MV-4-11 (cell line): ENCODE data around the gene PDZRN4.
"Not testable (repeated sequence)": the region's sequence is repeated elsewhere in the genome, so short reads cannot be mapped to it uniquely, and the experiment has no call there.

ENCODE experiments used
- DNase-seq: peaks from one replicate; lab custom pipeline; 2025; lab: John Stamatoyannopoulos, UW

PDZRN4 gene

DNA sequence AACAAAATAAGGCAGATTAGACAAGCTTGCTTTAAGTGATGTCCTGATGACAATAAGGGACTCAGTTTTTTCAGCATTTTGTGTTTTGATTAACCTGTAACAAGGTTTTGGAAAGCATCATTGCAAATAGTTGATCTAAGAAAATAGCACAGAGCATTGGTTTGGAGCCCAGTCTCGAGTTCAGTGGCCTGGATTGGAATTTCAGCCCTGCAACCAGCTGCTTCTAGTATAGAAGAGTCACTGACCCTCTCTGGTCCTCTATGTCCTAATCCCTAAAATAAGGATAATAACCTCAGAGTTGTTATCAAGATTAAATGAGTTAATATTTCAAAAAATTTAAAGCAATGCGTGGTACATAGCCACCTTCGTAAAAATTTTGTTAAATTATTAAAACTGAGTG, 25.5 kb downstream of the PDZRN4 start:
- no peak for DNase-seq

DNA sequence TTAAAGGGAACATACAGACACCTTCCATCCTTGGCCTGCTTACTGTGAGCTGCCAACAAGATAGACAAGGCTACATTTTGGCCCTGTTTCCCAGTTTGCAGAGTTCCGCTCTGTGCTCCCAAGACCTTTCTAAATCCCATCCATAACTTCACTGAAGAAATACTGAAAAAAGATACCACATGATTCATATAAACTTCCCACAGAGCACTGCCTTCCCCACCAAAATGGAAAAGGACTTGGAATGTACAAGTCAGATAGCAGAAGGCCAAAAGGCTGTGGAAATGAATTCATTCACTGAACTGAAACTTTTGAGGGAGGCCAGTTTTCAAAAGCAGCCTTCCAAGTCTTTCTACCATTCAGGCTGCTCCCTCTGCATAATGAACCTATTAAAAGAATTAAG, 29.6 kb downstream of the PDZRN4 start:
- DNase-seq, result no peak

DNA sequence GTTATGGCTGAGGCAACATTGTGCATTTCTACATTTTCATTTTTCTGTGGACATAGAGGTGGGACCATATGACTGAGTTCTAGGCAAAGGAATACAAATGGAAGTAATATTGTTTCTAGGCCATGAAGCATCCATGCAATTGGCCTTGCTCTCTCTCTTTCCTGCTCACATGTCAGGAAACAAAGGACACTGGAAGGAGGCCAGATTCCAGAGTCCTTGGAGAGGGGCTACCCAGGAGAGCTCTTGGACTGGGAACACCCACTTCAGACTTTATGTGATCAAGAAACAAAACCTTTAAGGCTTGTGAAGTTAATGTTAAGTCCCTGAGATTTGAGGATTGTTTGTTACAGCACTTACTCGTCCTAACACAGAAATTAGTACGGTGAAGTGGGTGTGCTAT, 32.8 kb downstream of the PDZRN4 start:
- no peak for DNase-seq

DNA sequence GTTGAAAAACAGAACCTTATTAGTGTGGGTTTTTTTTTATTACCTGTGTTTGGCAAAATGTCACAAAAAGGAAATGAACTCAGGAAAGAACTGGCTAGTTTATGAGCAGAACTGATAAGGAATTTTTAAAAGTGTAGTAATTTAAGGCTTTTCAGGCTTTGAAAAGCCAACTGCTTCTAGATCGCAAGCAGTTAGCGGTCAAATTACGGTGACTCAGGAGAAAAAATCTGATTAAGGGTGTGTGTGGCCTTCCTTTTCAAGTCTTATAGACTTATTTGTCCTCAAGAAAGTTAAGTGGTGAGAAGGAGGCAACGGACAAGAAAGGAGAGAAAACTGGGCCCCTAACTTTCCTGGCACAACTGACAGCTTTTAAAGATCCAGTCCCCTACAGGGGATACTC, 33.4 kb downstream of the PDZRN4 start:
- no peak for DNase-seq

- no peak for DNase-seq
These were observed 35.5 kb downstream of the PDZRN4 start for GRCh38 chr12:41223600-41223999.

GRCh38 chr12:41224066-41224465, 35.9 kb downstream of the PDZRN4 start:
- no peak for DNase-seq

DNA sequence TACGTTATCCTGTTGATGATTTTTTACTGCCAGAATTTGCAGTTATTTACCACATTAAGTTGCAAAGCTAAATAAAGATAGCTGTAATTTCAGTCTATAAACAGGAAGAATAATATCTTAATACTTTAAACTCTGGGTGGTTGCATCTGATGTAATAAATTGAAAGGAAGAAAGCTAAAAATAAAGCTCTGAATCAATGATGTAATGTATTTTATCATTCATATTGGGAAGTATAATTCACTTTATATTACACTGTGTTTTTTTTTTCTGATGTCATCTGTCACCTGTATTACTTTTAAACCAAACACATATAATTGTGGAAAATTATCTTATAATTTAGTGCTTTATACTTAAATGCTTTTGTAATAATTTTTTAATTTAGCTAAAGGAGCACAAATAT, 37.1 kb downstream of the PDZRN4 start:
- DNase-seq, result no peak

- DNase-seq, result no peak
These were observed 40.1 kb downstream of the PDZRN4 start for GRCh38 chr12:41228066-41228820.

GRCh38 chr12:41230756-41231155, 42.6 kb downstream of the PDZRN4 start:
- no peak for DNase-seq

DNA sequence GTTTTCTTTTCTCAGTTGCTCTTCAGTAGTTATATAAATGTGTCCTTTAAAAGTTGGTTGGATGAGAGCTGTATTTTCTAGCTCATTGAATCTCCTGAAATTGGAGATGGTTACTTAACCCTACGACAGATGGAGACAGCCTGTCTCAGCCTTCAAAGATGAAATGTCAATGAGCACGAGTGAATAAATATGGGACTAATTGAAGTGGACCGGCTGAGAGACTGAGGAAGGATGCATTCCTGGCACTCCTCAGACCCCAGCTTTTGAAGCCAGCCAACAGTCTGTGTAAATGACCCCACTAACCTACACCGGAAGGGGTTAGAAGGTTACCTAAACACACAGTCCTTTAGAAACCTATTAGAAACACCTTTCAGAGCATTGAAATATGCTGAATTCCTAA, 46.6 kb downstream of the PDZRN4 start:
- DNase-seq, result no peak

- no peak for DNase-seq
These were observed 54.5 kb downstream of the PDZRN4 start for GRCh38 chr12:41242603-41243002.

DNA sequence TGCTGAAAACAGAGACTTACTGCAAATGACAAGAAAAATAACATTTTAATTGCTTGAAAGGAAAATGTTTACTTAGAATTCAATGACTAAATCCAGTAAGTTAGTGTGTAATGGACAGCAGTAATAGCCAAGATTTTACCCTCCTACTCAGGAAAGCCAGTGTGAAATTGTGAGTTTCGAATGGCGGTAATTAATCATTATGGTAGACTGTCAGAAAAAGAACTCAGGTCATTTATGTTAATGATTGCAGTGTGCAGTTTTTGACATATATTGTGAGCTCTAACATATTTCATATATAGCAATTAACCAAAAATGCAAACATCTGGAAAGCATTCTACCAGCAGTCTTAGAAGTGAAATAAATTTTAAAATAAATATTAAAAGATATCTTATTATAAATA, 60.3 kb downstream of the PDZRN4 start:
- DNase-seq, result no peak

DNA sequence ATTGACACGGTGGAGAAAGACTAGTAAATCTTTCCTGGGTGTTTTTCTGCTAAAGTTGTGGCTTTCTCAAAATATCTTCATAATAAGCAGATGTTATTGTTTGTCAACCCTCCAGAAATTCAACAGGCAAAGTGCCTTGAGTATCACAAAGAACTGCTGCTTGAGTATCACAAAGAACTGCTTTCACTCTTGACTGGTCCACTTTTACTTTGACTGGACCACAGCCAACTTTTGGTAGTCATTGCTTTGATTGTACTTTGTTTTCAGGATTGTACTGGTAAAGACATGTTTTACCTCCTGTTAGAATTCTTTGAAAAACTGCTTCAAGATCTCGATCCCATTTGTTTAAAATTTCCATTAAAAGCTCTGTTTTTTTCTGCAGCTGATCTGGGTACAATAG, 62.6 kb downstream of the PDZRN4 start:
- no peak for DNase-seq

DNA sequence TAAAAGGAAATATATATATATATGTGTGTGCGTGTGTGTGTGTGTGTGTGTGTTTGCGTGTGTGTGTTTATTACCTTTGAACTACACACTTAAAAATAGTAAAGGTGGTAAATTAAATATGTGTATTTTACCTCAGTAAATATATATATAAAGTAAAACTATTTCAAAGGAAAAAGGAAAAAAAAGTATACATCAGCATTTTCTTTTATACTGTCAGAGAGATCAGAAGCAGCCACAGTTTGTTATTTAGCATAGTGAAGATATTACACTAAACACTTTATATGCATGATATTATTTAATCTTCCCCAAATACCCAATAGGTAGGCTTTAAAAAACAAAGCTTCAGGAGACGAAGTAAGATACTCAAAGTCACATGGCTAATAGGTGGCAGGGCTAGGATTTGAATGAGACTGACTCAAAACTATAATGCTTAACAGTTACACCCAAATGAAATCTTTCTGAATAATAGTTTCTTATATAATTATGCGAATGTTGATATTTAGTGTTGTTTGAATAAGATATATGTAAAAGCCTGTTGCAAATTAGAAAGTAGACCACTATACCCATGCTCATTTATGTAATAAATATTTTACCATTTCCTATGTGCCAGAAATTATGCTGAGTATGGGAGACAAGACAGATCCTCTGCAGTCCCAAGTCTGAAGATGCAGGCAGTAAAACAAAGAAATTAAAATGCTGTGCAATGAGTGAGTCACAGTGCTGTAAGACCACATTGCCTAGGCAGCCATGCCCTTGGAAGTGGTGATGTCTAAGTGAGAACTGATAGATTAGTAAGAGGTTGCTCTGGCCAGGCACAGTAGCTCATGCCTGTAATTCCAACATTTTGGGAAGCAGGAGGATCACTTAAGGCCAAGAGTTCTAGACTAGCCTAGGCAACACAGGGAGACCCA, 66.1 kb downstream of the PDZRN4 start:
- DNase-seq, result no peak

DNA sequence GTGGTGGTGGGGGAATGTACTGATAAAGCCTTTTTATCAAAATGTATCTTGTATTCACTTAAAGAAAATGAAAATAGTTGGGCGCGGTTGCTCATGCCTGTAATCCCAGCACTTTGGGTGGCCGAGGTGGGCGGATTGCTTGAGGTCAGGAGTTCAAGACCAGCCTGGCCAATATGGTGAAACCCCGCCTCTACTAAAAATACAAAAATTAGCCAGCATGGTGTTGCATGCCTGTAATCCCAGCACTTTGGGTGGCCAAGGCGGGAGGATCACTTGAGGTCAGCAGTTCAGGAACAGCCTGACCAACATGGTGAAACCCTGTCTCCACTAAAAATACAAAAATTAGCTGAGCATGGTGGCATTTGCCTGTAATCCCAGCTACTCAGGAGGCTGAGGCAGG, 75.1 kb downstream of the PDZRN4 start:
- not testable (repeated sequence) for DNase-seq

GRCh38 chr12:41264281-41264680, 76.2 kb downstream of the PDZRN4 start:
- DNase-seq, result peak; percentile 7

GRCh38 chr12:41269056-41269455, 80.9 kb downstream of the PDZRN4 start:
- no peak for DNase-seq

GRCh38 chr12:41271489-41271888, 83.4 kb downstream of the PDZRN4 start:
- DNase-seq, result no peak

GRCh38 chr12:41274643-41275042, 86.5 kb downstream of the PDZRN4 start:
- DNase-seq, result no peak

GRCh38 chr12:41277100-41277945, 89.2 kb downstream of the PDZRN4 start:
- DNase-seq, result peak; percentile 25

- no peak for DNase-seq
These were observed 89.8 kb downstream of the PDZRN4 start for GRCh38 chr12:41277946-41278267.

- DNase-seq, result not testable (repeated sequence)
These were observed 92.4 kb downstream of the PDZRN4 start for GRCh38 chr12:41280341-41281095.
